ENCODE measurements around the gene C10orf53.

C10orf53 gene

GRCh38 chr10:49643241-49644034 is 36.0 kb upstream of the C10orf53 start:
- TF ChIP-seq CTCF (IDR thresholded peaks at IDR 0.05; ENCODE audit: control extremely low read depth, extremely low read depth, low read depth, missing control alignments): no peak
- CTCF ChIA-PET: no interaction called here

GRCh38 chr10:49644035-49644646 is 35.3 kb upstream of the C10orf53 start:
- TF ChIP-seq CTCF (IDR thresholded peaks at IDR 0.05; ENCODE audit: control extremely low read depth, extremely low read depth, low read depth, missing control alignments): no peak
- CTCF ChIA-PET: no interaction called here
- POLR2A ChIA-PET: no interaction called here
- DNase-seq (ENCODE audit: extremely low spot score): no peak

More at GRCh38 chr10:49643241-49644034, 36.0 kb upstream of the C10orf53 start:
- POLR2A ChIA-PET: no interaction called here
- no peak for DNase-seq (ENCODE audit: extremely low spot score)

GRCh38 chr10:49645417-49645816 is 34.0 kb upstream of the C10orf53 start:
- TF ChIP-seq CTCF (IDR thresholded peaks at IDR 0.05; ENCODE audit: control extremely low read depth, extremely low read depth, low read depth, missing control alignments): no peak
- no peak for DNase-seq (ENCODE audit: extremely low spot score)
- ChIA-PET POLR2A (no interaction called here), CTCF (interaction anchor here (0.9 kb wide), 1 partner anchor 52 kb away, joined by 4 read pairs; no protein-coding TSS in a partner anchor)

GRCh38 chr10:49645871-49646870 is 33.3 kb upstream of the C10orf53 start:
- DNase-seq (ENCODE audit: extremely low spot score): no peak
- no peak for TF ChIP-seq CTCF (IDR thresholded peaks at IDR 0.05; ENCODE audit: control extremely low read depth, extremely low read depth, low read depth, missing control alignments)
- POLR2A ChIA-PET: no interaction called here
- CTCF ChIA-PET: interaction anchor here (0.9 kb wide), 1 partner anchor 53 kb away, joined by 4 read pairs; no protein-coding TSS in a partner anchor

DNA sequence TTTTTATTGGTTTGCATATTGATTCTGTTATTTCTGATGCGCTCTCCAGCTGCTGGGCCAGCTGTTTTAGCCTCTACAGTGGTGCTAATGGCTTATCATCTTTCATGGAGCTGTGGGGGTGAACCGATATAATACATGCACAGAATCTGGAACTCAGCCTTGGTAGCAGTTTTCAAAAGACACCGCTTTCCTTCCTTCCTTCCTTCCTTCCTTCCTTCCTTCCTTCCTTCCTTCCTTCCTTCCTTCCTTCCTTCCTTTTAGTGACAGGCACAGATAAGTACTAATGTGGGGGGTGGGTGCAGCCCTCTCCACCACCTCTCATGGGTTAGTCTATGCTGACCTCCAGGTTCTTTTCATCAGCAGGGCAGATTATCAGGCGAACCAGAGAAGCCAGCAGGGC is 31.9 kb upstream of the C10orf53 start:
- TF ChIP-seq CTCF (IDR thresholded peaks at IDR 0.05; ENCODE audit: control extremely low read depth, extremely low read depth, low read depth, missing control alignments): no peak
- ChIA-PET CTCF (no interaction called here), POLR2A (no interaction called here)
- DNase-seq (ENCODE audit: extremely low spot score): no peak

Measured in GM10248 (cell line).